Measurements from ENCODE around the gene FMN1.
A peak's percentile ranks its signal among the peaks of the same experiment; 100 is the strongest.
"Not testable (repeated sequence)": the region's sequence is repeated elsewhere in the genome, so short reads cannot be mapped to it uniquely, and the experiment has no call there.

The FMN1 gene

GRCh38 chr15:32852017-32852416 is 342.5 kb downstream of the FMN1 start:
- no peak overlapping the region for H3K27ac ChIP-seq
- TF ChIP-seq CTCF (conservative IDR thresholded peaks at IDR 0.05) (no peak), ZFX (IDR thresholded peaks at IDR 0.05) (no peak)

- no peak overlapping the region for H3K27ac ChIP-seq
- TF ChIP-seq CTCF (conservative IDR thresholded peaks at IDR 0.05) (no peak), ZFX (IDR thresholded peaks at IDR 0.05) (no peak)
Observed at GRCh38 chr15:32851572-32851971, 342.9 kb downstream of the FMN1 start.

GRCh38 chr15:32849769-32850668 is 344.5 kb downstream of the FMN1 start:
- TF ChIP-seq ZFX (IDR thresholded peaks at IDR 0.05) (no peak), CTCF (conservative IDR thresholded peaks at IDR 0.05) (no peak)
- H3K27ac ChIP-seq = no peak overlapping the region

- H3K27ac ChIP-seq = not testable (repeated sequence)
Observed at GRCh38 chr15:32846671-32847070, 347.8 kb downstream of the FMN1 start.

- no peak overlapping the region for H3K27ac ChIP-seq
Observed at GRCh38 chr15:32844118-32844711, 350.3 kb downstream of the FMN1 start.

GRCh38 chr15:32843219-32843815 is 351.2 kb downstream of the FMN1 start:
- no peak overlapping the region for H3K27ac ChIP-seq
- TF ChIP-seq CTCF (conservative IDR thresholded peaks at IDR 0.05) (no peak), ZFX (IDR thresholded peaks at IDR 0.05) (no peak)

More at GRCh38 chr15:32844118-32844711, 350.3 kb downstream of the FMN1 start:
- TF ChIP-seq CTCF (conservative IDR thresholded peaks at IDR 0.05) (peak; percentile 84), ZFX (IDR thresholded peaks at IDR 0.05) (no peak)

- TF ChIP-seq ZFX (IDR thresholded peaks at IDR 0.05) (no peak), CTCF (conservative IDR thresholded peaks at IDR 0.05) (no peak)
- no peak overlapping the region for H3K27ac ChIP-seq
Observed at GRCh38 chr15:32842081-32842480, 352.4 kb downstream of the FMN1 start.

All from C4-2B (cell line).